NCI-H187 treated with DMSO at 0.1 percent for 48 hours (cell line): ENCODE data around the gene USF1.

Source experiments
- DNase-seq: peaks from one replicate; lab custom pipeline; 2025; lab: John Stamatoyannopoulos, UW

Gene USF1

GRCh38 chr1:161045736-161046604, at the start of gene USF1:
Gene USF1, minus strand, starts transcription at chr1:161045977. Its CDS starts 2,702 bp downstream, at chr1:161043275.
- peak; percentile 95 for DNase-seq

DNA sequence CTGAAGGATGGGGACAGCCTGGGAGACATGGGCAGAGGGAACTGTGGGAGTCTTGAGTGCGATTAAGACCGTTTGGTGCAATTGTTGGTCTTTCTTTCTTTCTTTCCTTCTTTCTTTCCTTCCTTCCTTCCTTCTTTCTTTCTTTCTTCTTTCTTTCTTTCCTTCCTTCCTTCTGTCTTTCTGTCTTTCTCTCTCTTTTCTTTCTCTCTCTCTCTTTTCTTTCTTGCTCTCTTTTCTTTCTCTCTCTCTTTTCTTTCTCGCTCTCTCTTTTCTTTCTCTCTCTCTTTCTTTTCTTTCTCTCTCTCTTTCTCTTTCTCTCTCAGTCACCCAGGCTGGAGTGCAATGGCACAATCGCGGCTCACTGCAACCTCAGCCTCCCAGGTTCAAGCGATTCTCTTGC, 49.5 kb upstream of the USF1 start:
- no peak for DNase-seq

GRCh38 chr1:161094481-161094880, 48.7 kb upstream of the USF1 start:
- DNase-seq: no peak

DNA sequence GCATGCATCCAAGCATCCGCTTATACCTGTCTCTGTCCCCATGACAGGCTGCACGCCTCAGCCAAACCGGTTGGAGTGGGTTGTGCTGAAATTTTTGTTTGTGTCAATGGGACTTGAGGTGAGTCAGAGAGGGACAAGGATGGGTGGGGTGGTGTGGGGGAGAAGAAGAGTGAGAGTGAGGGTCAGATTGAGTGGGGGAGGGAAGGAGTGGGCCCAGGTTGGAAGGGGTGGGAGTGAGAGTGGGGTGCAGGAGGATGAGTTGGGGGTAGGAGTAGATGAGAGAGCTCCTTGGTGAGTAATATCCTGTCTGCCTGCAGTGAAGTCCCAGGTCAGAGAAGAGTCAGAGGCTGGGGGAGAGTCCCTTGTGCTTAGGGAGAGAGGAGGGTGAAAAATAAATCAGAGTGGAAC, 46.8 kb upstream of the USF1 start:
- DNase-seq: no peak

- DNase-seq: no peak
Measured at GRCh38 chr1:161091796-161092507, 46.2 kb upstream of the USF1 start.

- DNase-seq: no peak
Measured at GRCh38 chr1:161091093-161091492, 45.3 kb upstream of the USF1 start.

- DNase-seq: no peak
Measured at GRCh38 chr1:161090617-161091016, 44.8 kb upstream of the USF1 start.

GRCh38 chr1:161089938-161090337, 44.2 kb upstream of the USF1 start:
- no peak for DNase-seq

- no peak for DNase-seq
Measured at GRCh38 chr1:161089251-161089924, 43.6 kb upstream of the USF1 start, which contains the start of gene NECTIN4. Gene NECTIN4, minus strand, starts transcription at chr1:161089558. Its CDS starts 262 bp downstream, at chr1:161089296.

DNA sequence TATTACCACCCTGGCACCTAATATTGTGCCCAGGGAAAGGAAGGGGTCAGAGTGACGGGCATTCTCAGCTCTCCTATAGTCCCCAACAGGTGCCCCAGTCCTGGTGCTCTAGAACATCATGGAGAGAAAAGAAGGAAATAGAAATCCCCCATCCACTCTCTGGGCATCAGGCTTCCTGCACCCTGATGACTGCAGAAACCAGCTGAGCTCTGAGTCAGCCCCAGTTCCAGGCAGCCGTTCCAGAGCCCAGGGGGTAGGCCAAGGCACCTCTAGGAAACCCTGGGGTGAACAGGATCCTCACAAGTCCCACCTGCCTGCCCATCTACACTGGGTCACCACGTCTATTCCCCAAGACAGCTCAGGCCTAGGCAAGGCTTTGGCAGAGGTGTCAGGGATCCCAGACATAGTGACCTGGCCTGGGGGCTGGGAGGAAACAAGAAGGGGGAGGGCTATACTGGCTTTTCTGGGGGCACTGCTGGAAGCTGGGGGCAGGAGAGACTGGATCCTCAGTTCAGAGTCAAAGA, 42.9 kb upstream of the USF1 start:
- DNase-seq: no peak

DNA sequence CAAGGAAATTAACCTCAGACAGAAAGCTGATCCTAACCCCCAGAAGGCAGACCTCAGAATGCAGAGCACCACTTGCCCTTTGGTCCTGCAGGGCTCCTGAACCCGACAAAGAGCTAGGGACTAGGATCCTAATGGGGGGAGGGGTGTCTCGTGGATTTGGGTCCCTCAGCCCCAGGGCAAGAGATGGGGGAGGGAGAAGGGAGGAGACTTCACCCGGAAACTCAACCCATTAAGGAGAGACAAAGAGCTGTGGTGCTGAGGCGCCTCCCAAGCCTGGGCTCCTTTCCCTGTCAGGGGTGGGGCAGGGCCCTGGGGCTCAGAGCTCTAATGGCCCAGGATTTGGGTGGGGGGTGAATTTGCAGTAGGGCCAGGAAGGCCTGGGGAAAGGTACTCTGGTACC, 40.7 kb upstream of the USF1 start:
- no peak for DNase-seq

- DNase-seq: no peak
Measured at GRCh38 chr1:161085165-161085564, 39.4 kb upstream of the USF1 start.

DNA sequence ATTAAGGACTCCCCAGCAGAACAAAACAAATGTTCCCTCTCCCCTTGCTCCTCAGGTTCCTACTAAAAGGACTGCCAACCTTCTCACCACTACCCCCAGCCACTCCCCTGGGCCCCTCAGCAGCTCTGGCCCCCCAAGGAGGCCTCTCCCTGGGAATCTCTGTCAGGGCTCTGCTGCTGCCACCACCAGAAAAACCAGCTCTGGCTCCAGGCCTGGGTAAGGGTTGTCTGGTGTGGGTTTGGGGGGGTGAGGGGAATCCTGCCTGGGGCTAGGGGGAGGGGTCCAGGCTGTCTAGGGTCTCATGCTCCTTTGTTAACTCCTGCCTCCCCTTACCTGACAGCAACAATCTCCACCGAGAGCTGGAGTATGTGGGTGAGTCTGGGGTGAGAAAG, 38.8 kb upstream of the USF1 start:
- DNase-seq: no peak

DNA sequence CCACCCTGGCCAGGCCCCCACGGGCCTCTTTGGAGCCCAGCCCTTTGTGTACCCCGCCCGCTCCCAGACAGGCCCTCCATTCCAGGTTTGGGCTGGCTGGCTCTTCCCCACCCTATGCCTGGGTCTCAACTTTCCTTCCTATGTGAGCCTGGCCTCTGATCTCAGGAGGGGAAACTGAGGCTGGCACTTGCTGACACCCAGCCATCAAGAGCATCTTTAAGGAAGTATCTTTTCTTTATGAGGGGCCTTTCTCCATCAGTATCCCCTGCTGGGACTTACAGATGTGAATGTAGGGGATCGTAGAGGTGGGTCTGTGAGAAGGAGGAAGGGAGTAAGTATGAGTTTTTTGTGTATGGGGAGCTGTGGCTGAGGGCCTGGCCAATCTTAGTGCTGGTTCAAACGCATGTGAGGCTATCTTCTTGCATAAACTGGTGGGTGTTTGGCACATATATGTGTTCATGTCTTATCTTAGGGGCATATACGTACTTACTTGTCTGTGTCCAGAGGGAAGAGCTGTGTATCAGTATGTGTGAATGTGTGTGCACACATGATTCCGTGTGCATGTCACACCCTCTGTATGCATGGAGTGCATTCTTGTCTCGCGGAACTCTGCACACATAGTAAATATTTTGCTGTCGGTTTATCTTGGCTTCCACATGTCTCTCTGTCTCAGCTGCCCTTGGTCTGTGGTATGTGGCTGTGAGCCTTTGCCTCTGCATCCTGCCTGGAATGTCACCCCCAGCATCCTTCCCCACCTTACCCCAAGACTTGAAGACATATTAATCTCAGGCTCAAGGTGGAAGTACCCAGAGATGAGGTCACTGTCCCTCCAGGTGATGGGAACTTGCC, 38.2 kb upstream of the USF1 start:
- no peak for DNase-seq

GRCh38 chr1:161082996-161083747, 37.4 kb upstream of the USF1 start:
- DNase-seq: no peak

DNA sequence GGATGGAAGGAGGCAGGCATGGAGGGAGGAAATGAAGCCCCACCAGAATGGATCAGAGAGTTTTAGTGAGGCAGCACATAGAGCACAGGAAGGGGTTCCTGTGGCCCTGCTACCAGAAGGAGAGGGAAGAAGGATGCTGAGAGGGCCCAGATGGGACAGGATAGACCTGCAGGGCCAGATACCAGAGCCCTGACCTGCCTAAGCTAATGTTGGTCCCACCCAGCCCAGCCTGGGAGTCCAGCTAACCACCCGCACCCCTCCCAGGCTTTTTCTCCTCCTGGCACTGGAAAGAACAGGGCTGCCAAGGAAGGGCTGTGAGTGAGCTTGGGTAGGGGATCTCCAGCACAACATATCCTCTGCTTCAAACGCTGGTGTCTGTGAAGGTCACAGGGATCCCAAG, 36.7 kb upstream of the USF1 start:
- DNase-seq: no peak

GRCh38 chr1:161081519-161081918, 35.7 kb upstream of the USF1 start:
- DNase-seq: no peak

GRCh38 chr1:161080441-161081405, 34.9 kb upstream of the USF1 start:
- DNase-seq: no peak

- no peak for DNase-seq
Measured at GRCh38 chr1:161079436-161080110, 33.8 kb upstream of the USF1 start.
